Measurements from ENCODE around the gene TAS2R31.

TAS2R31 gene

DNA sequence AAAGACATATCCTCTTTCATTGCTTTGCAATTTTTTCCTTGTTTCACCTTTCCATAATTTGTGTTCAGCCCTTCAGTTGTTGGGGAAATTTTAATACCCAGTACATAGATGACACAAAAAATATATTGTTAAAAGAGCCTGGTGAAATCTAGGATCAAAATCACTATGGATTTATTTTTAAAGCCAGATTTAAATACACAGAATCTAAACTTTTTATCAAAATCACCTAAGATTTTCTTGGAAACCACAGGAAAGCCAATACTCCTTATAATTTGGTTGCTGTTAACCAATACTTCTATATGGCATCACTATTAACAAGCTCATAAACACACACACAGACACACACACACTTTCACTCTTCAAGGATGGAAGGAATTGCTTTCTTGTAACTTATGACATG is 33.0 kb downstream of the TAS2R31 start, which contains the start of gene TAS2R20:
Gene TAS2R20 (minus strand): TSS at position 101 of the 400 bp plus-strand sequence. CDS start 429 bp downstream, outside the sequence.
- DNase-seq, result no peak

DNA sequence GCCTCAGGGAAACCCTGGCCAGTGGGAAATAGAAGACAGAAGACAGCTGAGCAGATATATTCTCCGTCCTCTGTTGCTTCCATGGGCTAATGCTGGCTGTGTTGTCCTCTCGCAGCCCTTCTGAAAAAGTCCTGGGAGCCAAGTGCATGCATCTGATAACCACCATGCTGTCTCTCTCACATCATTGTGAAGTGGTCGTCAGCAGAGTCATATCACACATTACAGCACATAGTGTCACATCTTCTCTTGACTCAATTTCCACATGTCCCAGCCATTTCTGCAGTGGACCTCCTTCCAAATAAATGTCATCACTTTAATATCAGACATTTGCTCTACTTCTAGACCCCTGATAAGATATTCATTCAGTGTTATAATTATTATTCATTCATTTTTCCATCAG is 36.9 kb downstream of the TAS2R31 start:
- DNase-seq, result no peak

DNA sequence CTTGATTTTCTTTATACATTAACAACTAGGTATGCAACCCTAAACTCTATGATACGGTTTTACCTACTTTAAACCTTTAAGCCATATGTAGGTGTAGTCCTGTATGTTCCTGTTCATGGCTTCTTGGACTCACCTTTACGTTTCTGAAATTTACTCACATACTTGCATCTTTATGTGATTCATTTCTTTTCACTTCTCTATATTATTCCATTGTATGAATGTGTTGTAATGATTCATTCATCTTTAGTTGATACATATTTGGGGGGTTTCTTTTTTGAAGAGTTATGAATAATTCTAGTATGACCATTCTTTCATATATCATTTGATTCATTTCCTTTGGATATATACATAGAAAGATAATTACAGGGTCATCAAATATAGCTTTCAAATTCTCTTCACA is 42.1 kb downstream of the TAS2R31 start:
- DNase-seq, result no peak

DNA sequence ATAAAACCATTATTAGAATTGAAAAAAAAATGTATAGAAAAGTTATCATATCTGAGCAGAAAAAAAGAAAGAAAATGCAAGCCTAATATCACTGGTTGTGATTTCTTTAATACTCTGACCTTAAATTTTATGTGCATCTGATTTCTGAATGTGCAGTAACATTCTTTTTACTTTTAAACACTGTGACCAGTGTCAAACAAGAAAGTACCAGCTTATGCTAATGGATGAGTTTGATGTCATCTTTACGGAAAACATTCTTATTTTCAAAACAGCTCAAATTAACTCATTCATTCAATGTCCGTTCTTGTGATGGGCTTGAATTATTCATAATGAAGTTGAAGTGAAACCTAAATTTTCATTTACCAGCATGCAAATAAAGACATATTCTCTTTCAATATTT is 44.4 kb downstream of the TAS2R31 start, which contains the start of gene TAS2R50:
Gene TAS2R50 (minus strand): TSS at position 101 of the 400 bp plus-strand sequence. CDS start 52 bp downstream, at position 49.
- no peak for DNase-seq

DNA sequence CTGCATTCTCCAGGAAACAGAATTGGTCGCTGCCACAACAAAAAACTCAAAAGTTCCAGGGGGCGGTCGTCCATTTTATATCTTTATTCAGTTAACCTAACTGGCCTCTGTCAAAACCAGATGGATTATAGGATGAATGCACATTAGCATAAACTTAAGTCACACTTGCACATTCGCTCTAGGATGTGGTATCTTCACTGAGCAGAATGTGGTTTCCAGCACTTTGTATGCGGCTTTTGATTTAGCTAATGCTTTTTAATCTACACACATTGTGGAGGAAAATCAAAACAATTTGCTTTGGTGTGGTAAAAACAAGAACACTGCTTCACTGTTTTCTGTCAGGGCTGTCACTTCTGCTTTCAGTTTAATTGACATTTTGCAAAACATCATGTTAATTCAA is 49.0 kb downstream of the TAS2R31 start:
- DNase-seq, result peak; percentile 4

Data from effector CD8-positive, alpha-beta T cell (primary cell).